ENCODE results near the gene SHBG. TPM values are rescaled to one million over a fixed set of nuclear protein-coding genes. Genes with fewer than 3 reads are reported as not detected.

Gene SHBG
- total RNA-seq, 1 donor from 2014 or later = 0.60 TPM

GRCh38 chr17:7626956-7627249 lies 3.0 kb upstream of the SHBG start:
- Mint-ChIP-seq H3K27me3 (ENCODE audit: low read depth) (no peaks in the 10 kb centered on the region), H3K4me1 (peaks cover 9% of the 10 kb centered on the region), H3K36me3 (peaks cover 5% of the 10 kb centered on the region), H3K9me3 (no peaks in the 10 kb centered on the region), H3K27ac (peak overlapping the region; percentile 97), H3K4me3 (peak overlapping the region; percentile 94)
- no peak for DNase-seq (ENCODE audit: low spot score in 2 of 2, unreplicated experiment in 2 of 2)
- TF ChIP-seq CTCF (IDR thresholded peaks at IDR 0.05; ENCODE audit: unreplicated experiment) = no peak

GRCh38 chr17:7627250-7628121 lies 2.4 kb upstream of the SHBG start, which contains the start of gene SAT2:
Gene SAT2 (minus strand): TSS chr17:7627821. CDS start chr17:7627635, 186 bp downstream.
- H3K27me3 Mint-ChIP-seq (ENCODE audit: low read depth) = no peaks in the 10 kb centered on the region
- peaks cover 9% of the 10 kb centered on the region for H3K4me1 Mint-ChIP-seq
- DNase-seq (ENCODE audit: low spot score in 2 of 2, unreplicated experiment in 2 of 2) = peak; percentile 84 to 87
- peaks cover 5% of the 10 kb centered on the region for H3K36me3 Mint-ChIP-seq
- peak within 1 kb of the TSS; percentile 97 for H3K27ac Mint-ChIP-seq
- peak within 1 kb of the TSS; percentile 94 for H3K4me3 Mint-ChIP-seq
- no peak for TF ChIP-seq CTCF (IDR thresholded peaks at IDR 0.05; ENCODE audit: unreplicated experiment)
- no peaks in the 10 kb centered on the region for H3K9me3 Mint-ChIP-seq

DNA sequence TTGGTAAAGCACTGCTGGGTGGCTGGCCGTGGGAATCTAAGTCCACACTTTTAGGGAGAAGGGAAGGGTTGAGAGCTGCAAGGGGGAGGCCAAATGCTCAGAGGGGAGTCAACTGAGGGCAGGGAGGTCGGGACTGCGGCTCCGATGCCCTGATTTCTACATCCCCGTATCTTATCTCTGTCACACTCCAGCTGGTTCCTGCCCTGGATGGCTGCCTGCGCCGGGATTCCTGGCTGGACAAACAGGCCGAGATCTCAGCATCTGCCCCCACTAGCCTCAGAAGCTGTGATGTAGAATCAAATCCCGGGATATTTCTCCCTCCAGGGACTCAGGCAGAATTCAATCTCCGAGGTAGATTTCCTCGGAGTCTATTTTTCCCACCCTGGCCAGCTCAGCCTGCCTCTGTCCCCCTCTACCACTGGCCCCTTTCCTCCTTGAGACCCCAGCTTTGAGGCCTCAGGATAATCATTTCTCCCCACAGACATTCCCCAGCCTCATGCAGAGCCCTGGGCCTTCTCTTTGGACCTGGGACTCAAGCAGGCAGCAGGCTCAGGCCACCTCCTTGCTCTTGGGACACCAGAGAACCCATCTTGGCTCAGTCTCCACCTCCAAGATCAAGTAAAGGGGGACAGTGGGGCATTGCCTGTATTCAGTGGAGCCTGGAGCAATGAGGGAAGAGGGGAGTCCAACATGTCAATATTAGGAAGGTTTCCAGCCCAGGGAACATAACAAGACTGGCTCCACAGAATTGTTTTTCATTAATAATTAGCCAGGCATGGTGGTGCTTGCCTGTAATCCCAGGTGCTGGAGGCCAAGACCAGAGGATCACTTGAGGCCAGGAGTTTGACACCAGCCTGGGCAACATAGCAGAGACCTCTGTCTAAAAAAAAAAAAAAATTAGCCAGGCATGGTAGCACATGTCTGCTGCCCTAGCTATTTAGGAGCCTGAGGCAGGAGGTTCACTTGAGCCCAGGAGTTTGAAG lies 1.8 kb downstream of the SHBG start:
- Mint-ChIP-seq H3K9me3 (no peaks in the 10 kb centered on the region), H3K27ac (no peak overlapping the region), H3K36me3 (no peaks in the 10 kb centered on the region), H3K4me1 (peaks cover 3% of the 10 kb centered on the region), H3K27me3 (ENCODE audit: low read depth) (no peaks in the 10 kb centered on the region), H3K4me3 (no peak overlapping the region)
- no peak for DNase-seq (ENCODE audit: low spot score in 2 of 2, unreplicated experiment in 2 of 2)
- TF ChIP-seq CTCF (IDR thresholded peaks at IDR 0.05; ENCODE audit: unreplicated experiment) = no peak

DNA sequence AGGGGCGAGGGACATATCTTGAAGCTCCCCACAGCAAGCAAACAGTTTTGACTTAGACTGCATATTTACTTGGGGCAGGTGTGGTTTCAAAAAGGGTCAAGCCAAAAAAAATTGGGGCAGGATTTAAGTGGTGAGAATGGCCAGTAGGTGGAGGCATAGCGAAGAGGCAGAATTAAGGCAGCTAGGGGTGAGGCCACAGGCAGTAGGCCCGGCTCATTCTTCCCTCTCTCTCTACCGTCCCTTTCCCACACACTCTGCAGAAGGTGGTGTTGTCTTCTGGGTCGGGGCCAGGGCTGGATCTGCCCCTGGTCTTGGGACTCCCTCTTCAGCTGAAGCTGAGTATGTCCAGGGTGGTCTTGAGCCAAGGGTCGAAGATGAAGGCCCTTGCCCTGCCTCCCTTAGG lies 2.6 kb downstream of the SHBG start:
- Mint-ChIP-seq H3K9me3 (no peaks in the 10 kb centered on the region), H3K4me3 (no peak overlapping the region), H3K27ac (no peak overlapping the region), H3K4me1 (no peaks in the 10 kb centered on the region), H3K27me3 (ENCODE audit: low read depth) (no peaks in the 10 kb centered on the region), H3K36me3 (no peaks in the 10 kb centered on the region)
- DNase-seq (ENCODE audit: low spot score in 2 of 2, unreplicated experiment in 2 of 2) = no peak
- TF ChIP-seq CTCF (IDR thresholded peaks at IDR 0.05; ENCODE audit: unreplicated experiment) = peak; percentile 39

GRCh38 chr17:7633093-7633492 lies 3.2 kb downstream of the SHBG start:
- TF ChIP-seq CTCF (IDR thresholded peaks at IDR 0.05; ENCODE audit: unreplicated experiment) = no peak
- no peaks in the 10 kb centered on the region for H3K36me3 Mint-ChIP-seq
- H3K9me3 Mint-ChIP-seq = no peaks in the 10 kb centered on the region
- no peak overlapping the region for H3K4me3 Mint-ChIP-seq
- no peak for DNase-seq (ENCODE audit: low spot score in 2 of 2, unreplicated experiment in 2 of 2)
- H3K4me1 Mint-ChIP-seq = no peaks in the 10 kb centered on the region
- no peak overlapping the region for H3K27ac Mint-ChIP-seq
- no peaks in the 10 kb centered on the region for H3K27me3 Mint-ChIP-seq (ENCODE audit: low read depth)

All from mesothelial cell of epicardium (in vitro differentiated cells).